OCI-LY3 (cell line): ENCODE data around the gene KIAA1586.

Experiments
- EZH2phosphoT487 ChIP-seq: fragments of 200-600 bp; shearing (Covaris generic); IDR thresholded peaks from 2 replicates; pipeline ENCODE4 v1.6.1; 2018; ENCODE audit warnings: antibody characterized with exemption, mixed run types, low read depth
- TF ChIP-seq, protein P1 (sequence below): fragments of 200-600, 300-600 bp; sonication (generic); IDR thresholded peaks from 2 replicates; pipeline ENCODE4 v1.5.1; 2014; ENCODE audit warnings: antibody characterized with exemption, low read length, low read depth

DNA sequence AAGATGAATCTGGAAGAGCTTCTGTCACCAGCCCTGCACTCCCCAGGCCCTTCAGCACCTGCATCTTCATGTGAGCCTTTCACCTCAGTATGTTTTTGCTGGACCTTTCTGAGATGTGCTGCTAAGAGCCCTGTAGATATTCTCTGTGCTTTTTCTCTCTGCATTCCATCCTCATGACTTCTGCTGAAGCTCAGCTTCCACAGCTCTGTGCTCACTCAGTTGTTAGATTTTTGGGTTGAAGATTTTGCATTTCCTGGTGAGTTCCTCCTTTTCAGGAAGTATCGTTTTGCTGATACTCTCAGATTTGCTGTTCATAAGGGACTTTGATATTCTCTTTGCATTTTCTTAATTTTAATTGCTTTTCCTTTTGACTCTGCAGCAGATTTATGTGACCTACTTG is 18.3 kb downstream of the KIAA1586 start:
- TF ChIP-seq, protein P1, sequence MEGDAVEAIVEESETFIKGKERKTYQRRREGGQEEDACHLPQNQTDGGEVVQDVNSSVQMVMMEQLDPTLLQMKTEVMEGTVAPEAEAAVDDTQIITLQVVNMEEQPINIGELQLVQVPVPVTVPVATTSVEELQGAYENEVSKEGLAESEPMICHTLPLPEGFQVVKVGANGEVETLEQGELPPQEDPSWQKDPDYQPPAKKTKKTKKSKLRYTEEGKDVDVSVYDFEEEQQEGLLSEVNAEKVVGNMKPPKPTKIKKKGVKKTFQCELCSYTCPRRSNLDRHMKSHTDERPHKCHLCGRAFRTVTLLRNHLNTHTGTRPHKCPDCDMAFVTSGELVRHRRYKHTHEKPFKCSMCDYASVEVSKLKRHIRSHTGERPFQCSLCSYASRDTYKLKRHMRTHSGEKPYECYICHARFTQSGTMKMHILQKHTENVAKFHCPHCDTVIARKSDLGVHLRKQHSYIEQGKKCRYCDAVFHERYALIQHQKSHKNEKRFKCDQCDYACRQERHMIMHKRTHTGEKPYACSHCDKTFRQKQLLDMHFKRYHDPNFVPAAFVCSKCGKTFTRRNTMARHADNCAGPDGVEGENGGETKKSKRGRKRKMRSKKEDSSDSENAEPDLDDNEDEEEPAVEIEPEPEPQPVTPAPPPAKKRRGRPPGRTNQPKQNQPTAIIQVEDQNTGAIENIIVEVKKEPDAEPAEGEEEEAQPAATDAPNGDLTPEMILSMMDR = no peak
- no peak for TF ChIP-seq EZH2phosphoT487
